ENCODE results near the gene NCOA6.
"Not testable (repeated sequence)": the region's sequence is repeated elsewhere in the genome, so short reads cannot be mapped to it uniquely, and the experiment has no call there.

NCOA6 gene

DNA sequence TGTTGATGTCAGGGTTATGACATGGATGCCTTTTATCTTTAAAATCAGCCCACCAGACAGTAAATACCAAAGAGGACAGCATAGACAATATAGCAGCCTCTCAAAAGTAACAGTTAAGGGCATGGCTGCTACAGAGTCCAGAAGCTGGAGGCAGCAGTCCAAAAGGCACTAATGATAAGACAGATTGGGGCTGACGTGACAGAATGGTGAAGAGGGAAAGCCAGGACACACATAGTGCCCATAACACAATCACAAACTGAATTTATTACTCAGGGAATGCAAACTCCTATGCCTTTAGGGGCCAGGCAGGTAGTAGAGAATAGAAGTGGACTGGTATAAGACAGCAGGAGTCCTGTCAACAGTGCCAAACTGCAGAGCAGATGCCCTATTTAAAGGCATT, 80.6 kb downstream of the NCOA6 start:
- Histone ChIP-seq H3K36me3 (ENCODE audit: insufficient read depth, insufficient read length, low read length) (peaks cover 76% of the 10 kb centered on the region), H3K4me1 (ENCODE audit: insufficient read depth, insufficient read length) (no peaks in the 10 kb centered on the region), H3K9me3 (ENCODE audit: insufficient read depth, low read length) (no peaks in the 10 kb centered on the region), H3K27me3 (ENCODE audit: insufficient read depth, insufficient read length) (no peaks in the 10 kb centered on the region), H3K9ac (ENCODE audit: insufficient read length, low read depth) (no peak overlapping the region), H3K4me3 (ENCODE audit: insufficient read length, low read depth) (no peak overlapping the region)
- TF ChIP-seq SUZ12 (IDR thresholded peaks at IDR 0.05; ENCODE audit: extremely low read depth, insufficient read depth, insufficient read length) (no peak), ZNF274 (IDR thresholded peaks at IDR 0.05; ENCODE audit: low read depth, low read length) (no peak), YY1 (IDR thresholded peaks at IDR 0.05; ENCODE audit: insufficient read depth, insufficient read length) (no peak)
- DNase-seq (ENCODE audit: low read depth, low spot score), result no peak

DNA sequence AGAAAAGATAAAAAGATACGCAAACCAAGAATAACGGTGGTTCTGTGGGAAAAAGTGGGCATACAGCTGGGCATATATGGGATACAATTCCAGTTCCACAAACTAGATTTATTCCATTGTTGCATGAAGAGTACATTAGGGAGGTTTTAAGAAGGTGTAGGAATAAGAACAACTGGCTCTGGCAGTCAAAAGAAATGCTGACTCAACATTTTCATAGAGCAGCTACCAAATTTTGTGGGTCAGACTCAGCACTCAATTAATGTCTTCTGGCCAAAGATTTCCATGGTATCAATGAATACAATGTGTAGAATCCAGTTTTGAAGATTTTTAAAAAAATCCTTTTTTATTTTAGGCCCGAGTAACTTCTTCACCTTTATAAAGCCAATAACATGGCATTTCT, 81.1 kb downstream of the NCOA6 start:
- no peaks in the 10 kb centered on the region for H3K27me3 ChIP-seq (ENCODE audit: insufficient read depth, insufficient read length)
- H3K4me3 ChIP-seq (ENCODE audit: insufficient read length, low read depth), result no peak overlapping the region
- no peaks in the 10 kb centered on the region for H3K4me1 ChIP-seq (ENCODE audit: insufficient read depth, insufficient read length)
- no peak for DNase-seq (ENCODE audit: low read depth, low spot score)
- TF ChIP-seq YY1 (IDR thresholded peaks at IDR 0.05; ENCODE audit: insufficient read depth, insufficient read length) (no peak), ZNF274 (IDR thresholded peaks at IDR 0.05; ENCODE audit: low read depth, low read length) (no peak), SUZ12 (IDR thresholded peaks at IDR 0.05; ENCODE audit: extremely low read depth, insufficient read depth, insufficient read length) (no peak)
- no peak overlapping the region for H3K9ac ChIP-seq (ENCODE audit: insufficient read length, low read depth)
- no peaks in the 10 kb centered on the region for H3K9me3 ChIP-seq (ENCODE audit: insufficient read depth, low read length)
- H3K36me3 ChIP-seq (ENCODE audit: insufficient read depth, insufficient read length, low read length), result peaks cover 72% of the 10 kb centered on the region

DNA sequence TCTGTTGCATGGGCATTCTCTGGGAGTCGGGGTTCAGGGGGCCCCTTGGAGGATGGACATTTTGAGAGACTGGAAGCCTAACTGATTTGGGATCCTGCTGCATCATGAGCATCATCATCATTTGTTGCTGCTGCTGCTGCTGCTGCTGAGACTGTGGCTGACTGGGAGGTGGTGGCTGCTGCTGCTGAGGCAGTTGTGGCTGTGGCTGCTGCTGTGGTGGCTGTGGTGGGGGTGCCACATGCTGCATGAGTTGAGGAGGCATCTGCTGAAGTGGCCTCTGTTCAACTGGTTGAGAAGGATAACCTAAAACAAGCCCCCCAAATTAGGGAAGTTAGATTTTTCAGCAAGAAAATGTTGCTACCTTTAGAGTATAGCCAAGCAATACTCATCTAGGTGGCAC, 82.4 kb downstream of the NCOA6 start:
- Histone ChIP-seq H3K9me3 (ENCODE audit: insufficient read depth, low read length) (no peaks in the 10 kb centered on the region), H3K36me3 (ENCODE audit: insufficient read depth, insufficient read length, low read length) (peaks cover 69% of the 10 kb centered on the region), H3K9ac (ENCODE audit: insufficient read length, low read depth) (no peak overlapping the region), H3K4me3 (ENCODE audit: insufficient read length, low read depth) (no peak overlapping the region), H3K27me3 (ENCODE audit: insufficient read depth, insufficient read length) (no peaks in the 10 kb centered on the region), H3K4me1 (ENCODE audit: insufficient read depth, insufficient read length) (no peaks in the 10 kb centered on the region)
- TF ChIP-seq YY1 (IDR thresholded peaks at IDR 0.05; ENCODE audit: insufficient read depth, insufficient read length) (no peak), ZNF274 (IDR thresholded peaks at IDR 0.05; ENCODE audit: low read depth, low read length) (no peak), SUZ12 (IDR thresholded peaks at IDR 0.05; ENCODE audit: extremely low read depth, insufficient read depth, insufficient read length) (no peak)
- no peak for DNase-seq (ENCODE audit: low read depth, low spot score)

DNA sequence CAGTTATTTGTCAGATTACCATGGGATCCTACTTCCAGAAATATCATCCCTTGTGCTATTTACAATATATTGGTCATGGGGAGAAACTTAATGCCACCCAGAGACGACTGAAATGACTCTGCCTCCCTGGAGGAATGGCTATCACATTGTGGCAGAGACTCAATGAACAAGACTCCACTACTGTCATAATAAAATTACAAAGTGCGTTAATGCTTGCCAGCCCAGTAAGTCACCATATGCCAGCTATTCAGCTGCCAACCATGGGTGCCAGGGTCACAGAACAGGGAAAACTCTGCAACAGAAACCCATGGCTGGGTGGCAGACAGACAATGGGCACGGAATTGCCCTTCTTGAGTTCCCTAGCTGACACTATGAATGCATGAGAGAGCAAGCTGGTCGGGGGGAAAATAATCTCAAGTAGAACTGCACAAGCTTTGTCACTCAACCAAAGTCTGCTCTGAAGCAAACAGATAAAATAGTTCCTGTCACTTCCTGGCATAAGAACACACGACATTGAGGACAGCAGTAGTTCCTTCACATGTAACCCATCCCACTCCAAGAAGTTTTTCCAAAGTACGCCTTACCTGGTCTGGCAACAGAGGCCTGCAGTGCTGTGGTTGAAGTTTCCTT, 89.2 kb downstream of the NCOA6 start:
- H3K4me3 ChIP-seq (ENCODE audit: insufficient read length, low read depth), result no peak overlapping the region
- TF ChIP-seq SUZ12 (IDR thresholded peaks at IDR 0.05; ENCODE audit: extremely low read depth, insufficient read depth, insufficient read length) (no peak), YY1 (IDR thresholded peaks at IDR 0.05; ENCODE audit: insufficient read depth, insufficient read length) (no peak), ZNF274 (IDR thresholded peaks at IDR 0.05; ENCODE audit: low read depth, low read length) (no peak)
- no peak overlapping the region for H3K9ac ChIP-seq (ENCODE audit: insufficient read length, low read depth)
- no peaks in the 10 kb centered on the region for H3K9me3 ChIP-seq (ENCODE audit: insufficient read depth, low read length)
- no peaks in the 10 kb centered on the region for H3K27me3 ChIP-seq (ENCODE audit: insufficient read depth, insufficient read length)
- peaks cover 40% of the 10 kb centered on the region for H3K36me3 ChIP-seq (ENCODE audit: insufficient read depth, insufficient read length, low read length)
- H3K4me1 ChIP-seq (ENCODE audit: insufficient read depth, insufficient read length), result no peaks in the 10 kb centered on the region
- no peak for DNase-seq (ENCODE audit: low read depth, low spot score)

DNA sequence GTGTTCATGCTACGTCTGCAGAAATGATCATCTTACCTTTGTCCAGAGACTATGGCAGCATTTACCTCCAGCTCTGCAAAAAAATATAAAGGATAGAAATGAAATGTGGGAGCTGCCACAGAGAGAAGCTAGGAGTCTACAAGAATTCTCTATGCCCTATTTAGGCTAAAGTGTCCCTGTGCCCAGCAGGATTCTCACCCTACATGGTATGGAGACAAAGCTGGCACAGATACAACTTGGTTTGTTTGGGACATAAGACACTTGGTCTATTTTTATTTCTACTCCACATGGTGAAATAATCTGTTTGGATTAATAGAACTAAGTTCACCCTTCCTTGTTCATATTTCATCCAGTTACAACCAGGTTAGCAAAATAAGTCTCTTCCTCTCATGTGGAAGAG, 92.9 kb downstream of the NCOA6 start:
- Histone ChIP-seq H3K9me3 (ENCODE audit: insufficient read depth, low read length) (no peaks in the 10 kb centered on the region), H3K4me1 (ENCODE audit: insufficient read depth, insufficient read length) (no peaks in the 10 kb centered on the region), H3K4me3 (ENCODE audit: insufficient read length, low read depth) (no peak overlapping the region), H3K27me3 (ENCODE audit: insufficient read depth, insufficient read length) (no peaks in the 10 kb centered on the region), H3K9ac (ENCODE audit: insufficient read length, low read depth) (no peak overlapping the region), H3K36me3 (ENCODE audit: insufficient read depth, insufficient read length, low read length) (peaks cover 34% of the 10 kb centered on the region)
- no peak for DNase-seq (ENCODE audit: low read depth, low spot score)
- TF ChIP-seq YY1 (IDR thresholded peaks at IDR 0.05; ENCODE audit: insufficient read depth, insufficient read length) (no peak), ZNF274 (IDR thresholded peaks at IDR 0.05; ENCODE audit: low read depth, low read length) (no peak), SUZ12 (IDR thresholded peaks at IDR 0.05; ENCODE audit: extremely low read depth, insufficient read depth, insufficient read length) (no peak)

DNA sequence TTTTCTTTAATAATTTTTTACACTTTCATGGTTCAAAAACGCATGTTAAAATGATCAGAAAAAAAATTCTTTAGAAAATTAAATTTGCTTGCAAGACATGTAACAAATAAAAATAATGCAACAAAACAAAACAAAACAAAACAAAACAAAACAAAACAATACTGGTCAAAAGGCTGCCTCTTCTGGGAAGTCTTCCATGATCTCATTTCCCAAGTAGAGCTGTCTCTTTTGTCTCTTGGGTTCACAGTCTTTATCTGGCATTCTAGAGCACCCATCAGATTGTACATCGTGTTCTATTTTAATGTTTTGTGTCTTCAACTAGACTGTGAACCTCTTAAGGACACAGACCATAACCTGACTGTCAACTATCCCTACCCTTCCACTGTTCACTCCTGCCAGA, 96.0 kb downstream of the NCOA6 start:
- H3K9me3 ChIP-seq (ENCODE audit: insufficient read depth, low read length), result no peaks in the 10 kb centered on the region
- TF ChIP-seq YY1 (IDR thresholded peaks at IDR 0.05; ENCODE audit: insufficient read depth, insufficient read length) (no peak), SUZ12 (IDR thresholded peaks at IDR 0.05; ENCODE audit: extremely low read depth, insufficient read depth, insufficient read length) (no peak), ZNF274 (IDR thresholded peaks at IDR 0.05; ENCODE audit: low read depth, low read length) (no peak)
- H3K36me3 ChIP-seq (ENCODE audit: insufficient read depth, insufficient read length, low read length), result peaks cover 39% of the 10 kb centered on the region
- no peak overlapping the region for H3K4me3 ChIP-seq (ENCODE audit: insufficient read length, low read depth)
- DNase-seq (ENCODE audit: low read depth, low spot score), result no peak
- no peaks in the 10 kb centered on the region for H3K27me3 ChIP-seq (ENCODE audit: insufficient read depth, insufficient read length)
- H3K4me1 ChIP-seq (ENCODE audit: insufficient read depth, insufficient read length), result no peaks in the 10 kb centered on the region
- no peak overlapping the region for H3K9ac ChIP-seq (ENCODE audit: insufficient read length, low read depth)

DNA sequence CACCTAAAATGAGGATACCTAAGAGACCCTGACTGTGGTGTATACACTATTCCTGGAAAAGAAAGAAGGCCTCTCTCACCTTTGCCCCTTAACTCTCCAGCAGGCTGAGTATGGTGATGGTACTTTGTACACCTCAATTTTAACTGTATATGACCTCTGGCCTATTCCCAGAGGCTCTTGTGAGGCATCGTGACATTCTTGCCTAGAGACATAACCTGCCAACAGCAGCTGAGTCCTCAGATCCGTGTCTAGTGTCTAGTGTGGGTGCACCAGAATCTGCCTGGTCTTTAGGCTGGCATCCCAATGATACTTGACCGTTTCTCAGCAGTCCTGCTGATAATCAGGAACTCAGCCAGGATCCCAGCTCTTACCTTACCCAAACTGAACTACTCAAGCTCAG, 101.3 kb downstream of the NCOA6 start:
- no peak for TF ChIP-seq ZNF274 (IDR thresholded peaks at IDR 0.05; ENCODE audit: low read depth, low read length)
- no peak for TF ChIP-seq YY1 (IDR thresholded peaks at IDR 0.05; ENCODE audit: insufficient read depth, insufficient read length)
- no peak for TF ChIP-seq SUZ12 (IDR thresholded peaks at IDR 0.05; ENCODE audit: extremely low read depth, insufficient read depth, insufficient read length)

DNA sequence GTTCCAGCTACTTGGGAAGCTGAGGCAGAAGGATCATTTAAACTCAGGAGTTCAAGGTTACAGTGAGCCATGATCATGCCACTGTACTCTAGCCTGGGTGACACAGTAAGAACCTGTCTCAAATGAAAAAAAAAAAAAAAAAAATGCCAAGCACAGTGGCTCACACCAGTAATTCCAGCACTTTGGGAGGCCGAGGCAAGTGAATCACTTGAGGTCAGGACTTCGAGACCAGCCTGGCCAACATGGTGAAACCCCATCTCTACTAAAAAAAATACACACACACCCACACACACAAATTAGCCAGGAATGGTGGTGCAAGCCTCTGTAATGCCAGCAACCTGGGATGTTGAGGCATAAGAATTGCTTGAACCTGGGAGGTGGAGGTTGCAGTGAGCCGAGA, 102.9 kb downstream of the NCOA6 start:
- not testable (repeated sequence) for H3K4me3 ChIP-seq (ENCODE audit: insufficient read length, low read depth); H3K4me1 ChIP-seq (ENCODE audit: insufficient read depth, insufficient read length); H3K27me3 ChIP-seq (ENCODE audit: insufficient read depth, insufficient read length); H3K9me3 ChIP-seq (ENCODE audit: insufficient read depth, low read length); DNase-seq (ENCODE audit: low read depth, low spot score); H3K9ac ChIP-seq (ENCODE audit: insufficient read length, low read depth)
- H3K36me3 ChIP-seq (ENCODE audit: insufficient read depth, insufficient read length, low read length), result peaks cover 44% of the 10 kb centered on the region

More for the DNA sequence above, 101.3 kb downstream of the NCOA6 start:
- Histone ChIP-seq H3K36me3 (ENCODE audit: insufficient read depth, insufficient read length, low read length) (peaks cover 41% of the 10 kb centered on the region), H3K9ac (ENCODE audit: insufficient read length, low read depth) (no peak overlapping the region), H3K27me3 (ENCODE audit: insufficient read depth, insufficient read length) (no peaks in the 10 kb centered on the region), H3K4me3 (ENCODE audit: insufficient read length, low read depth) (no peak overlapping the region), H3K9me3 (ENCODE audit: insufficient read depth, low read length) (no peaks in the 10 kb centered on the region), H3K4me1 (ENCODE audit: insufficient read depth, insufficient read length) (no peaks in the 10 kb centered on the region)
- no peak for DNase-seq (ENCODE audit: low read depth, low spot score)
